ENCODE data around the gene PRAC2.

The PRAC2 gene

DNA sequence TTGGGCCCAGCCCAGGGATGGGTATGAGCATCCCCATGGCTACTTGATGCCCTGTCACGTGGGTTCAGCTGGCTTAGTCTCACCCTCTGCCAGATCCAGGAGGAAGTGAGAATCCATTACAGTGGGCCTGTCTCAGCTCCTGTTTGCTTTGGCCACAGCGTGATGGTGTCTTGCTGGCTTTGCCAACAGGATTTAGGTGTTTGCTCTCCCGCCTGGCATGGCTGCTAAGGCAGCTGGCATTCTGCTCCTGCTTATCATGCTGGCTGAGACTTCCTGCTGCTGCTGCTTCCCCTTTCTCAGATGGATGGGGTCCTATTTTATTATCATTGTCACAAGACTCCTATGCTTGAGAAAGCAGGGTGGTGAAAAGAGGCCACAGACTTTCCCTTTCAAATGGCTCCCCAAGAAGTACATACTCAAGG is 33.9 kb downstream of the PRAC2 start:
- no peak for DNase-seq

DNA sequence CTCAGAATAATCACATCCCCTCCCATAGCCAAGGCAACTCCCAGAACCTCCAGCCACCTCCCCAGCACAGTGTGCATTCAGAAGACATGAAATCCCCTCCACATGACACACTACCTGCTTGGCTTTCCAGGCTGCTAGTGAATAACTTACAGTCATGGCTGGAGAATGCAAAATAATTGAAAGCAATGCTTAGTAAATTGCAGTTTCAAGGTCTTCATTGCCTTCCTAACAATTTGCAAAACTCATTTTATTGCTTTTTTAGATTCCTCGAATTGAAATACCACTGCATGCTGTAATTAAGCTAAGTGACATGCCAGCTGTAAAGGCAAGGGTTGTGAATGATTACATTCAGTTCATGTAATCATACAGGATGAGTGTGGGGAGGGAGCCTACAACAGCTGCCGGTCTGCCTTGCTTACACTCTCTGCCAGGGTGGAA is 34.6 kb downstream of the PRAC2 start:
- no peak for DNase-seq

DNA sequence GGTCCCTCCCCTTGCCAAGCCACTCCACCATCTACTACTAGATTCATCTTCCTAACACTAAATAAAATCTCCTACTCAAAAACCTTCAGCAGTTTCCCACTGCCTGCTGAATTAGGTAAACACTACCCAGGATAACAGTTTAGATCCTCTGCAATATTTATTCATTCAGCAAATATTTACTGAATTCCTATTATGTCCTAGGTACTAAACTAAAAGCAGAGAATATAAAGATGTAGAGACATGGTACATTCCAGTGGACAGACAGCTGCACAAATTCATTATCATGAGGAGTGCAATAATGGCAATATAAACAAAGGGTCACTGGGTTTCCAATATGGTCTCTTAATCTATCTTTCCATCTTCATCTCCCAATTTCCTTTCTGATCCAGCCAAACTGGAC is 36.3 kb downstream of the PRAC2 start:
- DNase-seq: no peak

DNA sequence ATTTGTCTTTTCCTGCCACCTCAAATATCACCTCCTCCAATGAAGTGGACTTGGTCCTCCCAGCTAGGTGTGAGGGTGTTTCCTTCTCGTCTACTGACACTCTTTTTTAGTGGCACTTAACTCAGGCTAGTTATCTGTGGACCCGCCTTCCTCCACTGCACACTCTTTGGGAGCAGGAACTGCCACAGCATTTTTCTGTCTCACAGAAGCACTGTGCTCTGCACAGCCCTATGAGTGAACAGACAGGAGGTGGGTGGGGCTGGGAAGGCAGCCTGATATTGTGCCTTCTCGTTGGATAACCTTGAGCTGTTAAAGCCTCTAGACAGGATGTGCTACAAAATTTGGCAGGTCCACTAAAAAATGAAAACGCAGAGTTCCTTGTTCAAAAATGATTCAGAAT is 37.4 kb downstream of the PRAC2 start:
- DNase-seq: no peak

DNA sequence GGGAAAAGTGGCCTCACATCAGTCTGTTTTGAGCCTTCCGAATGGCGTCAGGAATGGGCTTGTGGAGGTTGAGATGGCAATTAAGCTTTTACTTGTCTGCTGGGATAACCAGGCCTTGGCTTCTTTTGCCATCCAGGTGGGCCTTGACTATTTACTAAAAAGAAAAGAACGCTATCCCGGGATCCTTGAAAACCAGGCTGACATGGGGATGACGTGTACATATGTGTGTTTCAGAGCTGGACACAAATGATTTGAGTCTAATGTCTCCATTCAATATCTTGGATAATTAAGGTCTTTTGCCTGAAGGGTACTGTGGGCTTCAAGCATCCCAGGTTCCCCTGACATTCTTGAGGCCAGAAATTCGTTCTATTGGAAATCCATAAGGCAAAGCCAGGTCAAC is 38.1 kb downstream of the PRAC2 start:
- no peak for DNase-seq

DNA sequence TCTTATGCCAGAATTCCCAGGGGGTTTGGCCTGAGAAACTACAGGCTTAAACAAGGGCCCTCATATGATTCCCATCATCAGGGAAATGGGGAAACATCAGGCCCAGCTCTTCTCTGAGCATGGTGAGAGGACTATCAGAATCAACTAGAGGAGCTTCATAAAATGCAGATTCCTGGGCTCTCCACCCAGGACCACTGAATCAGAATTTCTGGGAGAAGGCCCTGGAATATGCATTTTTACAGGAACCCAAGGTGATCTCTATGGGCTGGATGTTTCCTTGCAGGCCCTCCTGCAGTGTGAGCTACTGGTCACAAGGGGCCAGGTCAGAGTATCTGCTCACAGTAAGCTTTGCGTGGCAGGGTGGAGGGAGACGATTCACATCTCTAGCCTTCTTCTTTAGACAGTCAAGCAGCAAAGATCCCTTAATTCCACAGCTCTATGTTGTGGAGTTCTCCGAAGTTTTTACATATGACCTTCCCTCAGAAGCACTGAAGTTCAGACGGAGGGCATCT is 44.3 kb downstream of the PRAC2 start:
- no peak for DNase-seq

DNA sequence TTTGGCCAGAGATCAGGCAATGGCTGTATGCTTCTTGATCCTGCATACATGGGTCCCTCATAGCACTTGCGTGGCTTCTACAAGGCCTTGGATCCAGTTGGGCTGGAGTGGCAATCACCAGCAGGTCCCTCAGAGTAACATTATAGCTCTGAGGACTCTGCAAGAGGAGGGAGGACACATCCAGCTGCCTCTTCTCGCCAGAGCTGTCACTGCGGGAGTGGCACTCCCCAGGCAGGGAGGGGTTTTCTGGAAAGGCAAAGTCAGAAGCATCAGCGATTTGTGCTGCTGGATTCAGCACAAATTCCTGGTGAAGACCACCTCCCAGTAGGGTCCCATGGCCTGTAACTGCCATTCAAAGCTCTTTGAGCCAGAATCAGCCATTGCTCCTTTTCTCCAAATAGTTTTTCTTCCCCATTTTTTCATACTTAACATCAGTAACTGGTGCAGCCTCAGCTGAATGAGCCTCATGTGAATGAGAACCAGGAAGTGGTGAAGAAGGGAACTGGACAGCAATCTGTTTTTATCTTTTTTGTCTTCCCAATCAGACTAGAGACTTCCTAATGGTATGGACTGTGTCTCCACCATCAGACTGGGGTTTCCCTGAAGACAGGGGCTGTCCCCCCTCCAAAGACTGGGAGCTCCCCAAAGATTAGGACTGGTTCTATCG is 46.2 kb downstream of the PRAC2 start:
- DNase-seq: no peak

DNA sequence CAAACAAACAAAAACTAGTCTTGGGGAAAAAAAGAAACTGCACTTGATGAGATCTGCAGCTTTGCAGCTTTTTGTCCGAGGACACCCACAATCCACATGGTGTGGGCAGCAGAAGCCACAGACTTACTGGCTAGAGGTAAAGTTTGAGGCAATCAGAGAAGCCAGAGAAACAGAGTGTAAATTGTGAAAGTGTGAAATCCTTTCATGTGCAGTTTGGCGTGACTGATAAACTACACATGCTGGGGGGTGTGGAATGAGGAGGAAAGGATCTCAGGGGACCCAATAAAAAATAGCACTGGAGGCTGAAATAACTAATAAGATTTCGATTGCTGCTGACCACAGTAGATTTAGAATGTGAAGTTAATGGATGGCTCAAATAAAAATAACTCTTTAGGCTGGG is 48.0 kb downstream of the PRAC2 start:
- no peak for DNase-seq

DNA sequence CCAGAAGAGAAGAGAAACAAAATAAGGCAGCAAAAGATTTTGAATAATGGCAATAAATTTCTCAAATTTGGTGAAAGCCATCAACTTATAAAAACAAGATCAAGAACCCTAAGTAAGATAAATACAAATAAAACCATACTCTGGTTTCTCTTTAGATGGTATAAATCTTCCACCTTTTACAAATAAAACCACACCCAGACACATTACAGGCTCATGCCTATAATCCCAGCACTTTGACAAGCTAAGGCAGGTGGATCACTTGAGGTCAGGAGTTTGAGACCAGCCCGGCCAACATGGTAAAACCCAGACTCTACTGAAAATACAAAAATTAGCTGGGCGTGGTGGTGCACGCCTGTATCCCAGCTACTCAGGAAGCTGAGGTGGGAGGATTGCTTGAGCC is 50.3 kb downstream of the PRAC2 start:
- no peak for DNase-seq
